HepG2 (cell line): Measurements from ENCODE around the gene RNASE8. TPM values are rescaled to one million over a fixed set of nuclear protein-coding genes. Genes with fewer than 3 reads are reported as not detected.
A peak's percentile ranks its signal among the peaks of the same experiment; 100 is the strongest.

Experiments used
- AGO1 ChIP-seq: fragments of 200-400 bp; formaldehyde crosslinking; IDR thresholded peaks from 2 replicates; pipeline ENCODE4 v1.6.1; 2017; ENCODE audit warnings: mild to moderate bottlenecking, low read depth, low read length, moderate library complexity; ENCODE audit not compliant: poor library complexity, severe bottlenecking
- DNMT1 ChIP-seq: sonication (generic); formaldehyde crosslinking; IDR thresholded peaks from 2 replicates; pipeline ENCODE4 v1.5.1; 2020; ENCODE audit warnings: mild to moderate bottlenecking, missing genetic modification reagents
- ERF ChIP-seq: IDR thresholded peaks from 2 replicates; pipeline ENCODE4 v1.6.1; 2018; ENCODE audit warnings: missing biosample characterization, missing genetic modification reagents
- GMEB2 ChIP-seq: IDR thresholded peaks from 2 replicates; pipeline ENCODE4 v1.6.1; 2016; ENCODE audit warnings: missing biosample characterization, missing genetic modification reagents, low read depth
- MNT ChIP-seq: fragments of 450-650 bp; IDR thresholded peaks from 2 replicates; pipeline ENCODE4 v1.6.1; 2016
- NFIB ChIP-seq: sonication (generic); formaldehyde crosslinking; IDR thresholded peaks from 2 replicates; pipeline ENCODE4 v1.9.0; 2021; ENCODE audit warnings: missing genetic modification reagents, mild to moderate bottlenecking, borderline replicate concordance
- RFX3 ChIP-seq: IDR thresholded peaks from 2 replicates; pipeline ENCODE4 v1.6.1; 2016; ENCODE audit warnings: missing biosample characterization, missing genetic modification reagents
- RXRA ChIP-seq: sonication (generic); formaldehyde crosslinking; IDR thresholded peaks from 2 replicates; pipeline ENCODE4 v1.5.1; 2020; ENCODE audit warnings: missing genetic modification reagents
- SALL1 ChIP-seq: sonication (generic); formaldehyde crosslinking; IDR thresholded peaks from 2 replicates; pipeline ENCODE4 v1.8.0; 2022; ENCODE audit warnings: mild to moderate bottlenecking, missing genetic modification reagents
- TBX2 ChIP-seq: sonication (generic); formaldehyde crosslinking; IDR thresholded peaks from 2 replicates; pipeline ENCODE4 v1.5.0; 2020; ENCODE audit warnings: missing genetic modification reagents, mild to moderate bottlenecking, borderline replicate concordance
- ZNF329 ChIP-seq: sonication (generic); formaldehyde crosslinking; IDR thresholded peaks from 2 replicates; pipeline ENCODE4 v1.9.0; 2021; ENCODE audit warnings: low read depth, mild to moderate bottlenecking, missing genetic modification reagents
- ZNF362 ChIP-seq: sonication (generic); formaldehyde crosslinking; IDR thresholded peaks from 2 replicates; pipeline ENCODE4 v1.4.0; 2020; ENCODE audit warnings: missing genetic modification reagents, mild to moderate bottlenecking, borderline replicate concordance
- polyA plus RNA-seq, 8 experiments: library from polyadenylated mRNA; depleted of rRNA in 3 of 8; stranded (reverse) in 7 of 8; unstranded in 1 of 8; fragments of >200 nt; fragmentation: Illumina TruSeq in 4 of 8; extraction: Trizol in 4 of 8; gene quantifications; 2 replicates each; pipeline versions ENCODE4 v1.2.1 to v1.2.3, GENCODE V29; 2011 to 2016; ENCODE audit warnings: low read depth in 4 of 8, missing spikeins in 1 of 8, mixed read lengths in 1 of 8; ENCODE audit not compliant: insufficient read depth in 1 of 8
- total RNA-seq, 5 experiments: library from RNA; depleted of rRNA; stranded (reverse); fragments of >200 nt; fragmentation: Illumina TruSeq; extraction: Trizol; gene quantifications; 2 replicates each; pipeline ENCODE4 v1.2.3, GENCODE V29; 2016; ENCODE audit warnings: low read depth in 1 of 5
- TF ChIP-seq, protein P1 (sequence below): IDR thresholded peaks from 2 replicates; pipeline ENCODE4 v1.6.1; 2016; ENCODE audit warnings: low read depth, control low read depth
- TF ChIP-seq, protein P2 (sequence below): sonication (generic); formaldehyde crosslinking; IDR thresholded peaks from 2 replicates; pipeline ENCODE4 v1.5.0; 2020; ENCODE audit warnings: mild to moderate bottlenecking, missing genetic modification reagents
- TF ChIP-seq, protein P3 (sequence below): sonication (generic); formaldehyde crosslinking; IDR thresholded peaks from 2 replicates; pipeline ENCODE4 v1.8.0; 2022; ENCODE audit warnings: mild to moderate bottlenecking, missing genetic modification reagents, moderate library complexity
- TF ChIP-seq, protein P4 (sequence below): sonication (generic); formaldehyde crosslinking; IDR thresholded peaks from 2 replicates; pipeline ENCODE4 v1.4.0; 2020; ENCODE audit warnings: missing genetic modification reagents, borderline replicate concordance

The RNASE8 gene
- total and polyA plus RNA-seq, 2 of the 13 experiments (the other 11 are each of a cell fraction or from before 2014, with no cell fraction given) = not detected

GRCh38 chr14:21103710-21104447, 46.3 kb downstream of the RNASE8 start (continued):
- TF ChIP-seq, protein P1, sequence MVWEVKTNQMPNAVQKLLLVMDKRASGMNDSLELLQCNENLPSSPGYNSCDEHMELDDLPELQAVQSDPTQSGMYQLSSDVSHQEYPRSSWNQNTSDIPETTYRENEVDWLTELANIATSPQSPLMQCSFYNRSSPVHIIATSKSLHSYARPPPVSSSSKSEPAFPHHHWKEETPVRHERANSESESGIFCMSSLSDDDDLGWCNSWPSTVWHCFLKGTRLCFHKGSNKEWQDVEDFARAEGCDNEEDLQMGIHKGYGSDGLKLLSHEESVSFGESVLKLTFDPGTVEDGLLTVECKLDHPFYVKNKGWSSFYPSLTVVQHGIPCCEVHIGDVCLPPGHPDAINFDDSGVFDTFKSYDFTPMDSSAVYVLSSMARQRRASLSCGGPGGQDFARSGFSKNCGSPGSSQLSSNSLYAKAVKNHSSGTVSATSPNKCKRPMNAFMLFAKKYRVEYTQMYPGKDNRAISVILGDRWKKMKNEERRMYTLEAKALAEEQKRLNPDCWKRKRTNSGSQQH (CRISPR knock-in tag) = peak; percentile 78
- TF ChIP-seq, protein P2, sequence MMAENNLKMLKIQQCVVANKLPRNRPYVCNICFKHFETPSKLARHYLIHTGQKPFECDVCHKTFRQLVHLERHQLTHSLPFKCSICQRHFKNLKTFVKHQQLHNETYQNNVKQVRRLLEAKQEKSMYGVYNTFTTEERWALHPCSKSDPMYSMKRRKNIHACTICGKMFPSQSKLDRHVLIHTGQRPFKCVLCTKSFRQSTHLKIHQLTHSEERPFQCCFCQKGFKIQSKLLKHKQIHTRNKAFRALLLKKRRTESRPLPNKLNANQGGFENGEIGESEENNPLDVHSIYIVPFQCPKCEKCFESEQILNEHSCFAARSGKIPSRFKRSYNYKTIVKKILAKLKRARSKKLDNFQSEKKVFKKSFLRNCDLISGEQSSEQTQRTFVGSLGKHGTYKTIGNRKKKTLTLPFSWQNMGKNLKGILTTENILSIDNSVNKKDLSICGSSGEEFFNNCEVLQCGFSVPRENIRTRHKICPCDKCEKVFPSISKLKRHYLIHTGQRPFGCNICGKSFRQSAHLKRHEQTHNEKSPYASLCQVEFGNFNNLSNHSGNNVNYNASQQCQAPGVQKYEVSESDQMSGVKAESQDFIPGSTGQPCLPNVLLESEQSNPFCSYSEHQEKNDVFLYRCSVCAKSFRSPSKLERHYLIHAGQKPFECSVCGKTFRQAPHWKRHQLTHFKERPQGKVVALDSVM (CRISPR knock-in tag) = no peak; the same call in 1 of the 2 replicates
- TF ChIP-seq RFX3 (CRISPR knock-in tag) = peak; percentile 22; the same call in 1 of the 2 replicates
- TF ChIP-seq GMEB2 = peak; percentile 46
- TF ChIP-seq, protein P3, sequence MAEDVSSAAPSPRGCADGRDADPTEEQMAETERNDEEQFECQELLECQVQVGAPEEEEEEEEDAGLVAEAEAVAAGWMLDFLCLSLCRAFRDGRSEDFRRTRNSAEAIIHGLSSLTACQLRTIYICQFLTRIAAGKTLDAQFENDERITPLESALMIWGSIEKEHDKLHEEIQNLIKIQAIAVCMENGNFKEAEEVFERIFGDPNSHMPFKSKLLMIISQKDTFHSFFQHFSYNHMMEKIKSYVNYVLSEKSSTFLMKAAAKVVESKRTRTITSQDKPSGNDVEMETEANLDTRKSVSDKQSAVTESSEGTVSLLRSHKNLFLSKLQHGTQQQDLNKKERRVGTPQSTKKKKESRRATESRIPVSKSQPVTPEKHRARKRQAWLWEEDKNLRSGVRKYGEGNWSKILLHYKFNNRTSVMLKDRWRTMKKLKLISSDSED (CRISPR knock-in tag) = 0 out of 2 replicates have a peak, but pooled peaks have one; percentile 59
- peak; percentile 88 for TF ChIP-seq AGO1
- TF ChIP-seq DNMT1 (CRISPR knock-in tag) = peak; percentile 99; the same call in 1 of the 2 replicates
- peak; percentile 95 for TF ChIP-seq SALL1
- TF ChIP-seq NFIB = no peak
- peak; percentile 99 for TF ChIP-seq TBX2 (CRISPR knock-in tag)
- TF ChIP-seq, protein P4, sequence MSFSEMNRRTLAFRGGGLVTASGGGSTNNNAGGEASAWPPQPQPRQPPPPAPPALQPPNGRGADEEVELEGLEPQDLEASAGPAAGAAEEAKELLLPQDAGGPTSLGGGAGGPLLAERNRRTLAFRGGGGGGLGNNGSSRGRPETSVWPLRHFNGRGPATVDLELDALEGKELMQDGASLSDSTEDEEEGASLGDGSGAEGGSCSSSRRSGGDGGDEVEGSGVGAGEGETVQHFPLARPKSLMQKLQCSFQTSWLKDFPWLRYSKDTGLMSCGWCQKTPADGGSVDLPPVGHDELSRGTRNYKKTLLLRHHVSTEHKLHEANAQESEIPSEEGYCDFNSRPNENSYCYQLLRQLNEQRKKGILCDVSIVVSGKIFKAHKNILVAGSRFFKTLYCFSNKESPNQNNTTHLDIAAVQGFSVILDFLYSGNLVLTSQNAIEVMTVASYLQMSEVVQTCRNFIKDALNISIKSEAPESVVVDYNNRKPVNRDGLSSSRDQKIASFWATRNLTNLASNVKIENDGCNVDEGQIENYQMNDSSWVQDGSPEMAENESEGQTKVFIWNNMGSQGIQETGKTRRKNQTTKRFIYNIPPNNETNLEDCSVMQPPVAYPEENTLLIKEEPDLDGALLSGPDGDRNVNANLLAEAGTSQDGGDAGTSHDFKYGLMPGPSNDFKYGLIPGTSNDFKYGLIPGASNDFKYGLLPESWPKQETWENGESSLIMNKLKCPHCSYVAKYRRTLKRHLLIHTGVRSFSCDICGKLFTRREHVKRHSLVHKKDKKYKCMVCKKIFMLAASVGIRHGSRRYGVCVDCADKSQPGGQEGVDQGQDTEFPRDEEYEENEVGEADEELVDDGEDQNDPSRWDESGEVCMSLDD (CRISPR knock-in tag) = peak; percentile 87
- peak; percentile 96 for TF ChIP-seq RXRA
- TF ChIP-seq ZNF329 = peak; percentile 92; the same call in 1 of the 2 replicates
- TF ChIP-seq ZNF362 (CRISPR knock-in tag) = peak; percentile 84
- no peak for TF ChIP-seq MNT
- TF ChIP-seq ERF = peak; percentile 91
